GM21526 (cell line): ENCODE data around the gene CATSPERZ.

Experiments
- ATAC-seq: cut with Tn5 transposase; IDR thresholded peaks from one replicate; pipeline ENCODE4 v1.9.1; 2021; ENCODE audit warnings: moderate library complexity; ENCODE audit not compliant: unreplicated experiment, low FRiP score

Gene CATSPERZ

GRCh38 chr11:64284048-64284961 is 15.9 kb upstream of the CATSPERZ start, which contains the start of gene BAD:
Gene BAD (minus strand): TSS chr11:64284665. CDS start chr11:64284368, 297 bp downstream.
- peak; percentile 69 for ATAC-seq

- peak; percentile 44 for ATAC-seq
Measured at GRCh38 chr11:64284962-64285884, 14.9 kb upstream of the CATSPERZ start, which contains the start of gene GPR137. Gene GPR137 (plus strand): TSS chr11:64285848. CDS start chr11:64286525, 677 bp downstream.

- ATAC-seq, result no peak
Measured at GRCh38 chr11:64285885-64286800, 14.0 kb upstream of the CATSPERZ start.

- no peak for ATAC-seq
Measured at GRCh38 chr11:64286801-64287159, 13.4 kb upstream of the CATSPERZ start.

GRCh38 chr11:64287676-64288352 is 12.3 kb upstream of the CATSPERZ start:
- no peak for ATAC-seq

GRCh38 chr11:64288353-64288750 is 11.8 kb upstream of the CATSPERZ start:
- ATAC-seq, result no peak

GRCh38 chr11:64289002-64289564 is 11.1 kb upstream of the CATSPERZ start:
- ATAC-seq, result no peak

- ATAC-seq, result no peak
Measured at GRCh38 chr11:64290352-64291261, 9.6 kb upstream of the CATSPERZ start.

GRCh38 chr11:64291262-64291751 is 8.9 kb upstream of the CATSPERZ start, which contains the start of gene KCNK4:
Gene KCNK4 (plus strand): TSS chr11:64291302. CDS start chr11:64293019, 1,717 bp downstream.
- ATAC-seq, result no peak

- ATAC-seq, result no peak
Measured at GRCh38 chr11:64291752-64292459, 8.3 kb upstream of the CATSPERZ start.

- ATAC-seq, result no peak
Measured at GRCh38 chr11:64292460-64293254, 7.5 kb upstream of the CATSPERZ start.

GRCh38 chr11:64294774-64295173 is 5.4 kb upstream of the CATSPERZ start:
- ATAC-seq, result no peak

- ATAC-seq, result no peak
Measured at GRCh38 chr11:64295760-64296159, 4.4 kb upstream of the CATSPERZ start.

GRCh38 chr11:64296236-64296635 is 3.9 kb upstream of the CATSPERZ start:
- no peak for ATAC-seq

- no peak for ATAC-seq
Measured at GRCh38 chr11:64296830-64297698, 3.1 kb upstream of the CATSPERZ start.
